HG03066 (cell line): ENCODE data around the gene NELFE.
"Not testable (repeated sequence)": the region's sequence is repeated elsewhere in the genome, so short reads cannot be mapped to it uniquely, and the experiment has no call there.

Experiments used
- ATAC-seq: cut with Tn5 transposase; IDR thresholded peaks from one replicate; pipeline ENCODE4 v1.9.1; 2021; ENCODE audit warnings: low read depth; ENCODE audit not compliant: unreplicated experiment

Gene NELFE, protein sequence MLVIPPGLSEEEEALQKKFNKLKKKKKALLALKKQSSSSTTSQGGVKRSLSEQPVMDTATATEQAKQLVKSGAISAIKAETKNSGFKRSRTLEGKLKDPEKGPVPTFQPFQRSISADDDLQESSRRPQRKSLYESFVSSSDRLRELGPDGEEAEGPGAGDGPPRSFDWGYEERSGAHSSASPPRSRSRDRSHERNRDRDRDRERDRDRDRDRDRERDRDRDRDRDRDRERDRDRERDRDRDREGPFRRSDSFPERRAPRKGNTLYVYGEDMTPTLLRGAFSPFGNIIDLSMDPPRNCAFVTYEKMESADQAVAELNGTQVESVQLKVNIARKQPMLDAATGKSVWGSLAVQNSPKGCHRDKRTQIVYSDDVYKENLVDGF

GRCh38 chr6:31958741-31959739 lies at the start of gene NELFE, which contains the start of gene SKIC2:
Gene NELFE (minus strand): TSS chr6:31958971. CDS start chr6:31958446, 525 bp downstream.
Gene SKIC2 (plus strand): TSS chr6:31959175. CDS start chr6:31959193, 18 bp downstream.
- peak; percentile 98 for ATAC-seq

GRCh38 chr6:32008037-32008436 lies 49.3 kb upstream of the NELFE start:
- not testable (repeated sequence) for ATAC-seq

GRCh38 chr6:32007086-32007485 lies 48.3 kb upstream of the NELFE start:
- not testable (repeated sequence) for ATAC-seq

DNA sequence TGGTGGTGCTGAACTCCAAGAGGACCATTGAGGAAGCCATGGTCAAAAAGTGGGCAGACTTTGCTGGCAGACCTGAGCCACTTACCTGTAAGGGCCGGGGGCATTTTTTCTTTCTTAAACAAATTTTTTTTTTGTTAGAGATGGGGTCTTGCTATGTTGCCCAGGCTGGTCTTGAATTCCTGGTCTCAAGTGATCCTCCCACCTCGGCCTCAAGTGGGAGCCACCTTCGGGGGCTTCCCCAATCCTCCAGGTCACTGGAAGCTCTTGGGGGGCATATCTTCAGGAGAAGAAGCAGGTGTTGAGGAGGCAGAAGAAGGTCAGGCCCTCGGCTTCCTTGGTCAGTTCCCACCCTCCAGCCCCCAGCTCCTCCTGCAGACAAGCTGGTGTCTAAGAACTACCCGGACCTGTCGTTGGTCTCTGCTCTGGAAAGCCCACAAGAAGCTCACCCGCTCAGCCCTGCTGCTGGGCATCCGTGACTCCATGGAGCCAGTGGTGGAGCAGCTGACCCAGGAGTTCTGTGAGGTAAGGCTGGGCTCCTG lies 47.3 kb upstream of the NELFE start:
- not testable (repeated sequence) for ATAC-seq

DNA sequence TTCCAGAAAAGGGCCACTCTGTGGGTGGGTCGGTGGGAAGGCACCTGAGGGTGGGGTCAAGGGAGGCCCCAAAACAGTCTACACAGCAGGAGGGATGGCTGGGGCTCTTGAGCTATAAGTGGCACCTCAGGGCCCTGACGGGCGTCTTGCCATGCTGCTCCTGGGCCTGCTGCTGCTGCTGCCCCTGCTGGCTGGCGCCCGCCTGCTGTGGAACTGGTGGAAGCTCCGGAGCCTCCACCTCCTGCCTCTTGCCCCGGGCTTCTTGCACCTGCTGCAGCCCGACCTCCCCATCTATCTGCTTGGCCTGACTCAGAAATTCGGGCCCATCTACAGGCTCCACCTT lies 46.7 kb upstream of the NELFE start:
- not testable (repeated sequence) for ATAC-seq

- ATAC-seq = not testable (repeated sequence)
Measured at GRCh38 chr6:32004864-32005537, 46.2 kb upstream of the NELFE start.

DNA sequence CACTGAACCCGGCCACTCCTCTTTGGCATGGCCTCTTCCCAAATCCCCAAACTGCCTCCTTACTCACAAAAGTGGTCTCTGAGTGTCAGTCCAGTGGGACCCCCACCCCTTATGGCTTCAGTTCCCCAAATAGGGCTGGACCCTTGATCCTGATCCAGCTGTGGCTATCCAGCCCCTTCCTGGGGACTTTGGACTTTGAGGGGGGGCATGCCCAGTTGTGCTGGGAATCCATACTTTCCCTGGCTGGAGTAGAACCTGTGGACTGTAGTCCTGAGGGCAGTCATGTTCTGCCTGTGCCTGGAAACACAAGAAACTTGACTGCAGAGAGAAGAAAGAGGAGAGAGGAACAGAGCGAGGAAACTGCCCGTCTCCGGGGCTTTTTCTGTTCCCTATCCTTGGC lies 45.6 kb upstream of the NELFE start:
- not testable (repeated sequence) for ATAC-seq

DNA sequence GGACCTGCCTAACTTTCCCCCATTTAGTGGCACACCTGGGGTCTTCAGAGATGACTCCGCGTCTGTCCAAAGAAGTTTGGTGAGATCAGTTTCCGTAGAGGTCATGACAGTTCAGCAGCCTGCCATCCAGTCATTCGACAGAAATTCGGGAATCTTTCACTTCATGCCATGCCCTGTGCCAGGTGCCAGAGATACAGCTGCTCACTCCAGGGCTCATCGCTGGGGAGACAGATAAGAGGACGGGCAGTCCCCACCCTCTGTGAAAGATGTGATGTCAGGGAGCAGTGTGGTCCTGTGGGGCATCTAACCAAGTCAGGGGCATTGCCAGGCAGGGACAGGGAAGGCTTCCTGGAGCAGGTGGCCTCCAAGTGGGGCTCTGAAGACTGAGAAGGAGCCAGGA lies 44.5 kb upstream of the NELFE start:
- ATAC-seq = not testable (repeated sequence)

DNA sequence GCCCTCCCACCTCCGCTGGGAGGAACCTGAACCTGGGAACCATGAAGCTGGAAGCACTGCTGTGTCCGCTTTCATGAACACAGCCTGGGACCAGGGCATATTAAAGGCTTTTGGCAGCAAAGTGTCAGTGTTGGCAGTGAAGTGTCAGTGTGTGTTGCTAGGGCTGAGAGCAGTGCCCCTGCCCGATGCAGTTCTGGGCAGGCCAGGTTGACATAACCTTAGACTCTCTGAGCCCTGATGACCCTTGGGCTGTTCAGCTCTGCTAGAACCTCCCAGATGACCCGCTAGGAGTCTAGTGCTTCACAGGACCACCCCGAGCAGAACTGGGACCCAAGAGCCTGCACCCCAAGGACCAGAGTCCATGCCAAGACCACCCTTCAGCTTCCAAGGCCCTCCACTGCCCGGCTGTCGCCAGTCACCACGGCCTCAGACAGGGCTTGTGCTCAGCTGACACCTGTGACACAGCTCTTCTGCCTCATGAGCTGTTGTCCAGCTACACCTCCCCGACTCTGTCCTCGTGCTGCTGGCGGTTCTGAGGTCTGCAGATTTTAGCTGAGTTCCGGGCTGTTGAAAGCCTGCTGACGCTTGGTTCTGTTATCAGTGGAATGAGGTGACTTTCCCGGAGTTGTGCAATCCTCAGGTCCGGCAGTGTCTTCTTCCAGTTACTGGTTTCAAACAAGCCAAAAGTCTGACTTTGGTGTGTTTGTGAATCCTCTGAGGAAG lies 43.9 kb upstream of the NELFE start:
- ATAC-seq = not testable (repeated sequence)

GRCh38 chr6:31996385-31996784 lies 37.6 kb upstream of the NELFE start:
- not testable (repeated sequence) for ATAC-seq

DNA sequence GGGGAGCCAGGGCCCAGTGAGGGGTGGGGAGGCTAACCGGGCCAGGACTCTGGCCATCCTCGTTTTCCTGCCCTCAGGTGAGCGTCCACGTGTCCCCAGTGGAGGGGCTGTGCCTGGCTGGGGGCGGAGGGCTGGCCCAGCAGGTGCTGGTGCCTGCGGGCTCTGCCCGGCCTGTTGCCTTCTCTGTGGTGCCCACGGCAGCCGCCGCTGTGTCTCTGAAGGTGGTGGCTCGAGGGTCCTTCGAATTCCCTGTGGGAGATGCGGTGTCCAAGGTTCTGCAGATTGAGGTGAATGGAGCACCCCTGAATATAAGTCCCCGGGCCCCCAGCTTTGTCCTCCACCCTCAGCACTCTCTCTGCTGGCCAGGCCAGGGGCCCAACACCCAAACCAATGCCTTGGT lies 35.6 kb upstream of the NELFE start:
- not testable (repeated sequence) for ATAC-seq

- not testable (repeated sequence) for ATAC-seq
Measured at GRCh38 chr6:31989363-31989762, 30.6 kb upstream of the NELFE start.

GRCh38 chr6:31981744-31982143 lies 23.0 kb upstream of the NELFE start, which contains the start of gene C4A:
Gene C4A (plus strand): TSS chr6:31982057. CDS start chr6:31982108, 51 bp downstream.
- ATAC-seq = not testable (repeated sequence)

GRCh38 chr6:31980998-31981397 lies 22.2 kb upstream of the NELFE start:
- ATAC-seq = not testable (repeated sequence)

DNA sequence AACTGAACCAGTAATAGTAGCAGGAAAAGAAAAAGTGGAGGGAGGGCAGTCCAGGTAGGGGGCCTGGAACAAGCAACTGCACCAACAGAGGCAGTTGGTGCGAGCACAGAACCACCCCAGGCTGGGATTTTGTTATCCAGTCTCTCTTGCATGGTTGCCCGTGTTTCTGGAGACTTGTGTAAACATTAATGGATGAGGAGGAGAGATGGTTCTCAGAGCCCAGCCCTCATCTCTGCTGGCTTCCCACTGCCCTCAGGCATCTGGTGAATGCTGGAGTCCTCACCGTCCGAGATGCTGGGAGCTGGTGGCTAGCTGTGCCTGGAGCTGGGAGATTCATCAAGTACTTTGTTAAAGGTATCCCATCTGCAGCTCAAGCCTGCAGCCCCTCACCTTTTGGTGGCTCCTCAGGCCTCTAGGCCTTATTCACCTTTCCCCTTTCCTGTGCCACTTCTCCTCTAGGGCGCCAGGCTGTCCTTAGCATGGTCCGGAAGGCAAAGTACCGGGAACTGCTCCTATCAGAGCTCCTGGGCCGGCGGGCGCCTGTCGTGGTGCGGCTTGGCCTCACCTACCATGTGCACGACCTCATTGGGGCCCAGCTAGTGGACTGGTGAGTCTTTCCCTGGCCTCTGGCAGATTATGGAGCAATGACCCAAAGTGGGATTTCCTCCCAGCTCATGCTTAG lies 21.6 kb upstream of the NELFE start:
- ATAC-seq = not testable (repeated sequence)

DNA sequence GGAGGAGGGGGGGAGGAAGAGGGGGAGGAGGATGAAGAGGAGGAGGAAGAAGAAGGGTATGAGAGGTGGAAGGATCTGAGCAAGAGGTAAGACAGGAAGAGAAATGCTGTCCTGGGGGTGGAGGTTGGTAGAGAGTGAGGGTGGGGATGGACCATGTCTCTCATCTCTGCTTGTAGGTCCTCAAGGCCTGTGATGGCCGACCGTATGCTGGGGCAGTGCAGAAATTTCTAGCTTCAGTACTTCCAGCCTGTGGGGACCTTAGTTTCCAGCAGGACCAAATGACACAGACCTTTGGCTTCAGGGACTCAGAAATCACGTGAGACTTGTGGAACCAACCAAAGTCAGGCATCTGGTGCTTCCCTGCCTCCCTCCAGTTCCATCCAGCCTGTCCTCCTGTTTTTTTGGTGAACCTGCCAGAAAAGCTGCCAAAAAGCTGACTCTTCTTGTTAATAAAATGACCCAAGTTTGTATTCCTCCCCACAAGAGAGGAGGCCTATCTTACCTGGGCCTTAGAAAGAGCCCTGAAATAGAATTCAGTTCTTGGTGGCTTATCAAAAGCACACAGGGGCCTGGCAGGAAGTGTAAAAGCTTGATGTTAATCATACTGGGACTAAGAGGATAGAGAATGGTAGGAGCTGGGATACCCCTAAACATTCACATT lies 20.6 kb upstream of the NELFE start:
- ATAC-seq = no peak

GRCh38 chr6:31978831-31979230 lies 20.1 kb upstream of the NELFE start:
- ATAC-seq = no peak

DNA sequence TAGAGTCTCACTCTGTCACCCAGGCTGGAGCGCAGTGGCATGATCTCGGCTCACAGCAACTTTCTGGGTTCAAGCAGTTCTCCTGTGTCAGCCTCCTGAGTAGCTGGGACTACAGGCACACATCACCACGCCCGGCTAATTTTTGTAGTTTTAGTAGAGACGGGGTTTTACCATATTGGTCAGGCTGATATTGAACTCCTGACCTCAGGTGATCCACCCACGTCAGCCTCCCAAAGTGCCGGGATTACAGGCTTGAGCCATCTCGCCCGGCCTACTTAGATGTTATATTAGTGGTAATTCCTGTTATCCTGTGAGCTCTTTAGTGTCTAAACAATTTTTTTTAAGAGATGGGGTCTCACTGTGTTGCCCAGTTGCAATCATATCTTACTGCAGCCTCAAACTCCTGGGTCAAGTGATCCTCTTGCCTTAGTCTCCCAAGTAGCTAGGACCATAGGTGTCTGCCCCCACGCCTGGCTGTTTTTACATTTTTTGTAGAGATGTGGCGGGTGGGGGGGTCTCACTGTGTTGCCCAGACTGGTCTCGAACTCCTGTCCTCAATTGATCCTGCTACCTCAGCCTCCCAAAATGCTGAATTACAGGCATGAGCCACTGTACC lies 19.2 kb upstream of the NELFE start:
- ATAC-seq = no peak
